ENCODE measurements around the gene GGN.
"Not testable (repeated sequence)": the region's sequence is repeated elsewhere in the genome, so short reads cannot be mapped to it uniquely, and the experiment has no call there.

GGN gene

DNA sequence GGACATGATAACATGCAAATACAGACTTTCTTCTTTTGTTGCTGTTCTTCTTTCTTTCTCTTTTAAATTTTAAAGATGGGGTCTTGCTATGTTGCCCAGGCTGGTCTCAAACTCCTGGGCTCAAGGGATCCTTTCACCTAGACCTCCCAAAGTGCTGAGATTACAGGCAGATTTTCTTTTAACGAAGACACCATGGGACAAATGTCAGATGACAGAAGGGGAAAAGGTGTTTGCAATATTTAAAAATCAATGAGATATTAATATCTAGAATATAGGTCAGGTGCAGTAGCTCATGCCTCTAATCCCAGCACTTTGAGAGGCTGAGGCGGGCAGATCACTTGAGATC, 42.0 kb upstream of the GGN start:
- no peaks in the 10 kb centered on the region for H3K9me3 ChIP-seq
- peaks cover 0 to 6% (median 0%) of the 10 kb centered on the region in 4 donors for H3K4me1 ChIP-seq
- TF ChIP-seq, protein P1, sequence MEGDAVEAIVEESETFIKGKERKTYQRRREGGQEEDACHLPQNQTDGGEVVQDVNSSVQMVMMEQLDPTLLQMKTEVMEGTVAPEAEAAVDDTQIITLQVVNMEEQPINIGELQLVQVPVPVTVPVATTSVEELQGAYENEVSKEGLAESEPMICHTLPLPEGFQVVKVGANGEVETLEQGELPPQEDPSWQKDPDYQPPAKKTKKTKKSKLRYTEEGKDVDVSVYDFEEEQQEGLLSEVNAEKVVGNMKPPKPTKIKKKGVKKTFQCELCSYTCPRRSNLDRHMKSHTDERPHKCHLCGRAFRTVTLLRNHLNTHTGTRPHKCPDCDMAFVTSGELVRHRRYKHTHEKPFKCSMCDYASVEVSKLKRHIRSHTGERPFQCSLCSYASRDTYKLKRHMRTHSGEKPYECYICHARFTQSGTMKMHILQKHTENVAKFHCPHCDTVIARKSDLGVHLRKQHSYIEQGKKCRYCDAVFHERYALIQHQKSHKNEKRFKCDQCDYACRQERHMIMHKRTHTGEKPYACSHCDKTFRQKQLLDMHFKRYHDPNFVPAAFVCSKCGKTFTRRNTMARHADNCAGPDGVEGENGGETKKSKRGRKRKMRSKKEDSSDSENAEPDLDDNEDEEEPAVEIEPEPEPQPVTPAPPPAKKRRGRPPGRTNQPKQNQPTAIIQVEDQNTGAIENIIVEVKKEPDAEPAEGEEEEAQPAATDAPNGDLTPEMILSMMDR (IDR thresholded peaks at IDR 0.05), result no peak
- no peak overlapping the region for H3K27ac ChIP-seq
- intact Hi-C loops (cut with DNase I; ENCODE audit: low total_unique reads), result no loop called here
- no peaks in the 10 kb centered on the region for H3K36me3 ChIP-seq
- peaks cover 0 to 46% of the 10 kb centered on the region in 2 donors for H3K27me3 ChIP-seq
- H3K4me3 ChIP-seq, result no peak overlapping the region
- DNase-seq, result no peak

DNA sequence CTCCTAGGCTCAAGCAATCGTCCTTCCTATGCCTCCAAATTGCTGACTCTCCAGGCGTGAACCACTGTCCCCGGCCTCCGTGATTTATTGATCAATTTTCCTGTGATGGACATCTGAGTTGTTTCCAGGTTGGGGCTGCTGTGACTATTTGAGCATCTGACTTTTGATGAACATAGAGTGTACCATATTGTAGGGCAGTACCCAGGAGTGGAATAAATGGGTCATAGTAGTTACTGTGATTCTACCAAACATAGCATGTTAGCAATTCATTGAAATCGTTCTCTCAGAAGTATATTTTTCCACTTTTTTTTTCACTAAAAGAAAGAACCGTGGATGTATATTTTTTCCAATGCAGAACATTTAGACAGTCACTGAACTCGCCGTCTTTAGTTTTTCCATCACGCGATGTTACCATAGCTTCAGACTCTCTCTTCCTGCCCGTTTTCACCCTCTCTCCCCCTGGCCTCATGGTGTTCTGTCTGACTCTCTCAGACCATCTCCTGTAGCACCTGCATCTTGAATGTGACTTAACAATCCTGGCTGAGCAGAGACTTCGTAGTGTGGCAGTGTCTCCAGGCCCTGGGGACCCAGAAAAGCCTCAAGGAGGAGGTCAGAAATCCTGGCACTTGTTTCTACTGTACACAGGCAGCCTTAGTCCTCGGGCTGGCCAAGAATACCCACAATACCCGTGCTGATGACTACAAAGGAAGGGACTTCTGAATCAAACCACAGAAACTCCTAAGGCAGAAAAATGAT, 41.4 kb upstream of the GGN start:
- no peak overlapping the region for H3K4me3 ChIP-seq
- peaks cover 0 to 6% (median 0%) of the 10 kb centered on the region in 4 donors for H3K4me1 ChIP-seq
- peaks cover 0 to 46% of the 10 kb centered on the region in 2 donors for H3K27me3 ChIP-seq
- H3K27ac ChIP-seq, result no peak overlapping the region
- TF ChIP-seq, protein P1 (IDR thresholded peaks at IDR 0.05), result no peak
- intact Hi-C loops (cut with DNase I; ENCODE audit: low total_unique reads), result no loop called here
- no peak for DNase-seq
- H3K36me3 ChIP-seq, result no peaks in the 10 kb centered on the region
- no peaks in the 10 kb centered on the region for H3K9me3 ChIP-seq

DNA sequence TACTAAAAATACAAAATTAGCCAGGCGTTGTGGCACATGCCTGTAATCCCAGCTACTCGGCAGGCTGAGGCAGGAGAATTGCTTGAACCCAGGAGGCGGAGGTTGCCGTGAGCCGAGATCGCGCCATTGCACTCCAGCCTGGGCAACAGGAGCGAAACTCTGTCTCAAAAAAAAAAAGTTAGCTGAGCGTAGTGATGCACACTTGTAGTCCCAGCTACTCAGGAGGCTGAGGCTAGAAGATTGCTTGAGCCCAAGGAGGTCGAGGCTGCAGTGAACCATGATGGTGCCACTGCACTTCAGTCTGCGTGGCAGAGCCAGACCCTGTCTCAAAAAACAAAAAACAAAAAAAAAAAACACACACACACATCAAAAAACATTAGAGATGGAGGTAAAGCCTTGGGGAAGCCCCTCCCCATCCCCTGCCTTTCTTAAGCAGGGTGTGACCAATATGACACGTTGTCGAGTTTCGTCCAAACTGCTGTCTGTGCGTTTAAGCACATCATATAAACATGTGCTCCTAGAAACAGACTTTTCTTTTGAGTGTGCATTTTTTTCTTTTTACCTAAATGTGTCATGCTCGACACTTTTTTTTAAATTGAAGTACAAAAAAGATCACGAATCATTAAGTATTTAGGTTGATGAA, 39.3 kb upstream of the GGN start:
- peaks cover 0 to 44% of the 10 kb centered on the region in 2 donors for H3K27me3 ChIP-seq
- DNase-seq, H3K9me3 ChIP-seq: not testable (repeated sequence)

DNA sequence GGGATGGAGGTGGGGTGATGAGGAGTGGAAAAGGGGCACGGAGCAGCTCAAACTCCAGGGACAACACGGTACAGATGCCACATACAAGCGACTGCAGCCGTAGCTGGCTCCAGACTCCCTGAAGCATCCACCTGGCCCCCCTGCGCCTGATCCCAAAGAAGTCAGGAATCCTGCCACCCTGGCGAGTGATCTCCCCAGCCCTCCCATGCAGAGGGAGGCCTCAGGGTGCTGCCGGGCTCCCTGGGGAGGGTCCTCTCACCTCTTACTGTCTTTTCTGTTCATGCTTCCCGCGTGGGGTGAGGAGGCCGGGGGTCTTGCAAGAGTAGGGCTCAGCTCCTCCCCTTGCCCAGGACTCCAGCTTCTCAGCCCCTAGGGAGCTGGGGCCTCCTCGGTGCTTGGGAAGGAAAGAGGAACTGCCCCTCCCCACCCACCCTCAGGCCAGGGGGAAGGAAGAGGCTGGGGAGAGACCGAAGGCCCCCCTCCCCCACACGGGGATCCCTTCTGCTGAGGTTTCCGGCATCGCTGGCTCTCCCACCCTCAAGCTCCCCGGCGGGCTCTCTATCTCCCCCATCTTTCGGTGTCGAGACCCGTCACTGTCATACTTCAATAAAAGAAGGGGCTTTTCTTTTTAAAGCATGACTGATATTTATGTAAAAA, 38.1 kb upstream of the GGN start, which contains the start of gene RASGRP4:
Gene RASGRP4 (minus strand): TSS at position 410 of the 657 bp plus-strand sequence. CDS start 128 bp downstream, at position 282.
- peak in 1 of 2 donors; percentile 25 for DNase-seq
- intact Hi-C loops (cut with DNase I; ENCODE audit: low total_unique reads), result no loop called here
- peak within 1 kb of the TSS; percentile 25 to 26 for H3K4me3 ChIP-seq
- TF ChIP-seq, protein P1 (IDR thresholded peaks at IDR 0.05), result no peak
- H3K9me3 ChIP-seq, result no peaks in the 10 kb centered on the region
- H3K27ac ChIP-seq, result no peak within 1 kb of the TSS
- H3K36me3 ChIP-seq, result no peaks in the 10 kb centered on the region
- H3K4me1 ChIP-seq, result no peaks in the 10 kb centered on the region
- peaks cover 0 to 45% of the 10 kb centered on the region in 2 donors for H3K27me3 ChIP-seq

More for the DNA sequence above, 39.3 kb upstream of the GGN start:
- H3K4me1 ChIP-seq; H3K4me3 ChIP-seq; H3K36me3 ChIP-seq; intact Hi-C loops (cut with DNase I; ENCODE audit: low total_unique reads); H3K27ac ChIP-seq: not testable (repeated sequence)

DNA sequence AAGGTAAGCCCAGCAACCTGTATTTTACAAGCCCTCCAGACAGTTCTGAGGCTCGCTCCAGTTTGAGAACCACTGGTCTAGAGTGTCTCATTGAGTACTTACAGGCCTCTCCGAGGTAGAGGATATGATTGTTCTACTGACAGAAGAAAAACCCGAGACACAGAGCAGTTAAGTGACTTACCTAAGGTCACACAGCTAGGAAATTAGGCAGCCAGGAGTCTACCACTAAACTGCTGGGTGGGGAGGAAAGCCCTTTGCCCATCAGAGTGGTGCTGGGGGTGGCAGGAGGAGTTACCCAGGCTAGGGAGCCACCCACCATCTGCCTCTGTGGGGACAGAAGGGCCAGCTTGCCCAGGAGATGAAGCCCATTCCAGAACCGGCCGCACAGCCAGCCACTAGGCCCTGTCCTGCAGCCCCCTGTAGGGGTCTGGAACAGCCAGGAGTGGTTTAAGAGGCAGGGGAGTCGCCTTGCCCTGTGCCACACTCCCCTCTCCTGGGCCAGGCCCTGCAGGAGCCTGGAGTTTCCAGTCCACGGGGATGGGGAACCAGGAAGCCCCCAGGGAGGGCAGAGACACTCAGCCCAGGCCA, 37.5 kb upstream of the GGN start:
- Histone ChIP-seq H3K36me3 (no peaks in the 10 kb centered on the region), H3K4me3 (peak overlapping the region; percentile 25 to 26), H3K9me3 (no peaks in the 10 kb centered on the region), H3K27me3 (peaks cover 0 to 50% of the 10 kb centered on the region in 2 donors), H3K4me1 (no peaks in the 10 kb centered on the region), H3K27ac (no peak overlapping the region)
- DNase-seq, result no peak
- TF ChIP-seq, protein P1 (IDR thresholded peaks at IDR 0.05), result no peak
- intact Hi-C loops (cut with DNase I; ENCODE audit: low total_unique reads), result no loop called here
